Colonic mucosa (tissue), 4 donors: Measurements from ENCODE around the gene GRIA2. TPM values are rescaled to one million over a fixed set of nuclear protein-coding genes. Genes with fewer than 3 reads are reported as not detected.

Source experiments
- DNase-seq: peaks from one replicate; pipeline ENCODE4 v3.0.0-alpha.2; 2020
- H3K27ac ChIP-seq: fragments of 200-600 bp; one replicate; pipeline ENCODE4 v1.8.0; 2021
- H3K27me3 ChIP-seq: fragments of 200-600 bp; one replicate; pipeline ENCODE4 v1.8.0; 2021
- H3K36me3 ChIP-seq: fragments of 200-600 bp; one replicate; pipeline ENCODE4 v1.8.0; 2021
- H3K4me1 ChIP-seq: fragments of 200-600 bp; one replicate; pipeline ENCODE4 v1.8.0; 2021; ENCODE audit warnings: mild to moderate bottlenecking
- H3K4me3 ChIP-seq: fragments of 200-600 bp; one replicate; pipeline ENCODE4 v1.8.0; 2021
- H3K9ac ChIP-seq, 2 donors: one replicate each; pipeline ENCODE4 v1.7.0; 2013; ENCODE audit warnings: control low read depth in 2 of 2, low read depth in 2 of 2, low read length in 2 of 2
- H3K9me3 ChIP-seq: fragments of 200-600 bp; one replicate; pipeline ENCODE4 v1.8.0; 2021
- CTCF ChIP-seq: fragments of 200-600 bp; IDR thresholded peaks from one replicate; pipeline ENCODE4 v1.8.0; 2022; ENCODE audit warnings: antibody characterized with exemption, mild to moderate bottlenecking
- intact Hi-C: fragments of 100-400 bp; cut with DNase I; formaldehyde crosslinking; loops from one replicate; pipeline ENCODE4 v1.14.1; 2022
- total RNA-seq, 2 donors: library from RNA; stranded (reverse); fragmentation: NEBNext Ultra II Directional in 1 of 2; extraction: Animal tissue kit (Norgen Biotek cat#: 25700) in 1 of 2; gene quantifications; one replicate each; pipeline ENCODE4 v1.2.1, GENCODE V29; 2021
- donor health status: healthy.
- donor health status: DM: no; HTN: no; CAD: no.
- donor health status: DM: no; HTN: no; CAD: no.

Gene GRIA2
- total RNA-seq, 2 donors from 2014 or later, result not detected

DNA sequence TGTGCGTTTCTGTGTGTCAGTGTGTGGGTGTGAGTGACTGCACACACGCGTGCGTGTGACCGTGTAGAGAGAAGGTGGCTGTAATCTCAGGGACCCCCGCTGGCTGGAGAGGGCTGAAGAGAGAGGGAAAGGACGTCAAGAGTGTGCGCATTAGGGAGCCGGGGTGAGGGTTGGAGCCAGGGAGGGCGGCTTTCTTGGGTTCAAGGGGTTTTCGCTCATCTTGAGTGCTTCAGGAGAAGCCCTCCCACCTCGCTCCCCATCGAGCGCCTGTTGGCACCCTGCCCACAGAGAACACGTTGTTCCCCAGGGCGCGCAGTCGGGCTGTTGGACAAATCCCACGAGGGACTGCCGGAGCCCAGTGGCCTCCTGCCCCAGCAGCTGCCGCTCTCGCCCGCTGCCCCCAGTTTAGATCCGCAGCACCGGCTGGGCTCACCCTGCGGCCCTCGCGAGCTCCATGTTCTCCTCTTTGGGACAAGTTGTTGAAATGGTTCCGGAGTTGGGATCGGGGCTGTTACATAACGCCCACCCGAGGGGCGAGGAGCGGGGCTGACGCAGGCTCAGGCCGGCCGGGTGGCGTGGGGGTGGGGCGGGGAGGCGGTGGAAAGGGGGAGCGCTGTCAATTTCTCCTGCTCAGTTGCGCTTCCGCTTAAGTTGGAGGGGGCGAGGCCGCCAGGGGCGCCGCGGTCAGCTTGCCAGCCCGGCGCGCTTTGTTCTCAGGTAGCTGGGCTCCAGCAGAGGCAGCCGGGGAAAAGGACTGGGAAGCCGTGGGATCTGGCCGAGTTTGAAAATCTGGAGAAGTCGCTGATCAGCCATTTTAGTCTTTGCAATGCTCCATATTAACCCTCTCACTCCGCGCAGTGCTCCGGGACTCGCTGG is 1.6 kb downstream of the GRIA2 start:
- no peak for TF ChIP-seq CTCF
- peaks cover 29% of the 10 kb centered on the region for H3K27me3 ChIP-seq
- H3K9me3 ChIP-seq, result no peaks in the 10 kb centered on the region
- no peak overlapping the region for H3K4me3 ChIP-seq
- H3K9ac ChIP-seq, result no peak overlapping the region
- intact Hi-C loops, result no loop called here
- DNase-seq, result no peak
- no peaks in the 10 kb centered on the region for H3K36me3 ChIP-seq
- no peak overlapping the region for H3K27ac ChIP-seq
- no peaks in the 10 kb centered on the region for H3K4me1 ChIP-seq

DNA sequence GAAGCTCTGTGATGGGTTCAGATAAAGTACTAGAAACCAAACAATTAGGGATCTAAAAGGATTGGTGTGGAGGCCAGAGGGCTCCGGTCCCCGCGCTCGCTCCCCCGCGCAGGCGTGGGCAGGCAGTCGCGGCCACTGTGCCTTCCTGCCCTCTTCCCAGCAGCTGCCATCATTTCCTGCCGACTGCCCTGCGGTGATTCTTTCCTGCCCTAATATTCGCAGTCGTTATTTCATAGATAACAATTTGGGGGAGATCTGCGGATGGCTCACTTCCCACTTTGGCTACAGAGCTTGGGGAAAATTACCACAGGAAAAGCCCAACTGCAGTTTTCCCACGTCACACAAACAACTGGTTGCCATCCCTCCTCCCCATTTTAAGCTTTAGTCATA is 2.2 kb downstream of the GRIA2 start:
- Histone ChIP-seq H3K27ac (no peak overlapping the region), H3K27me3 (peaks cover 29% of the 10 kb centered on the region), H3K9ac (no peak overlapping the region), H3K4me3 (no peak overlapping the region), H3K4me1 (no peaks in the 10 kb centered on the region), H3K9me3 (no peaks in the 10 kb centered on the region), H3K36me3 (no peaks in the 10 kb centered on the region)
- no peak for DNase-seq
- no peak for TF ChIP-seq CTCF
- intact Hi-C loops, result no loop called here

DNA sequence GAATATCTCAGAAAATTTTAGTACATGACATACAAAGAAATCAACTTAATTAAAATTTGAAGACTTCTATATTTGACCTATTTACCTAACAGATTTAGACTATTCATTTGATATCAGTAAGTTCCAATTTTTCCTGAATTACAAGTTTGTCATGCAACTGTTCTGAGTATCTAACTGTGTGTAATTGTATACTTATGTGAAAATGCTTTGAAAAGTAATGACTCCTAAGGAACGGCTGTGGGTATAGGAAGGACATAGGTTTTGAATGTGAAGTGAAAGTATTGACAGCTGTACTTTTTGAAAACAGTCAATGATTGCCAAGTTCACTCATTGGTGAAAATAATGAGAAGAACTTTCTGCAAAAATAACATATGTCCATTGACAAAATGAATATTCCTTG is 2.9 kb downstream of the GRIA2 start:
- no peak for DNase-seq
- H3K4me3 ChIP-seq, result no peak overlapping the region
- H3K27ac ChIP-seq, result no peak overlapping the region
- H3K4me1 ChIP-seq, result no peaks in the 10 kb centered on the region
- no peaks in the 10 kb centered on the region for H3K9me3 ChIP-seq
- intact Hi-C loops, result no loop called here
- peaks cover 29% of the 10 kb centered on the region for H3K27me3 ChIP-seq
- H3K36me3 ChIP-seq, result no peaks in the 10 kb centered on the region
- H3K9ac ChIP-seq, result no peak overlapping the region
- no peak for TF ChIP-seq CTCF

GRCh38 chr4:157225096-157225495 is 4.6 kb downstream of the GRIA2 start:
- peaks cover 26% of the 10 kb centered on the region for H3K27me3 ChIP-seq

DNA sequence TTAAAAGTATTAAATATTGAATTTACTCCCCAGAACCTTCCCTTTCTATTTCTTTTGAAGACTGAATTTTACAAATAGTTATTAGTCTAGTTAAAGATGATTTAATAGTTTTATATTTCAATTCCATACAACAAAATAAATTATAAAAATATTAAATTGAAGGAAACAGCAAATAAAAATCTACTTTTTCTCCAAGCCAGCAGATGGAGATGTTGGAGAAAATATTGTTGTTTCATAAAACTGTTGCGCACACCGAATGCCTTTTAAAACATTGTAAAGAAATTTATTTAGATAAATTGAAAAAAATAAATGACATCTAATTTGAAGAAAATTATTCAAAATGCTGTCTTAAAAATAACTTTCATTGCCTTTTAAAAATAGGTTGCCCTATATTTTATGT is 5.5 kb downstream of the GRIA2 start:
- intact Hi-C loops, result no loop called here
- H3K27ac ChIP-seq, result no peak overlapping the region

More at GRCh38 chr4:157225096-157225495, 4.6 kb downstream of the GRIA2 start:
- no peak overlapping the region for H3K9ac ChIP-seq
- no peak overlapping the region for H3K27ac ChIP-seq
- no peaks in the 10 kb centered on the region for H3K36me3 ChIP-seq
- TF ChIP-seq CTCF, result no peak
- DNase-seq, result no peak
- intact Hi-C loops, result no loop called here
- H3K4me1 ChIP-seq, result no peaks in the 10 kb centered on the region
- H3K4me3 ChIP-seq, result no peak overlapping the region
- no peaks in the 10 kb centered on the region for H3K9me3 ChIP-seq

More for the DNA sequence above, 5.5 kb downstream of the GRIA2 start:
- Histone ChIP-seq H3K27me3 (peaks cover 19% of the 10 kb centered on the region), H3K36me3 (no peaks in the 10 kb centered on the region), H3K4me1 (no peaks in the 10 kb centered on the region), H3K9ac (no peak overlapping the region), H3K4me3 (no peak overlapping the region), H3K9me3 (no peaks in the 10 kb centered on the region)
- DNase-seq, result no peak
- TF ChIP-seq CTCF, result no peak
